OCI-LY3 (cell line): ENCODE data around the gene PABPC1L.

Experiments used
- H2AFZ ChIP-seq: fragments of 200-600, 300-600 bp; shearing (Covaris generic); 2 replicates; pipeline ENCODE4 v1.6.0; 2014; ENCODE audit warnings: antibody characterized with exemption, low read depth, low read length
- H3K27ac ChIP-seq: fragments of 200-600, 300-600 bp; sonication (generic); 2 replicates; pipeline ENCODE4 v1.5.1; 2014; ENCODE audit warnings: mild to moderate bottlenecking, low read length, moderate library complexity, mixed read lengths
- H3K27me3 ChIP-seq: fragments of 200-600, 300-600 bp; sonication (generic); 2 replicates; pipeline ENCODE4 v1.6.1; 2014; ENCODE audit warnings: low read depth, low read length, mixed read lengths
- H3K36me3 ChIP-seq: fragments of 200-600, 300-600 bp; sonication (generic); replicated peaks from 2 replicates; pipeline ENCODE3; 2014; ENCODE audit warnings: low read depth, low read length, mixed read lengths
- H3K4me1 ChIP-seq: fragments of 300-600, 200-600 bp; sonication (generic); 2 replicates; pipeline ENCODE4 v1.6.1; 2014; ENCODE audit warnings: low read length, mixed read lengths
- H3K4me2 ChIP-seq: fragments of 200-600, 300-600 bp; sonication (generic); 2 replicates; pipeline ENCODE4 v1.6.1; 2014; ENCODE audit warnings: low read length, mixed read lengths
- H3K4me3 ChIP-seq: fragments of 300-600, 200-600 bp; sonication (generic); 2 replicates; pipeline ENCODE4 v1.5.1; 2014; ENCODE audit warnings: antibody characterized with exemption, mild to moderate bottlenecking, low read length, moderate library complexity
- H3K79me2 ChIP-seq: fragments of 300-600, 200-600 bp; shearing (Covaris generic); 2 replicates; pipeline ENCODE4 v1.6.1; 2014; ENCODE audit warnings: mild to moderate bottlenecking, low read length, mixed read lengths
- H3K9ac ChIP-seq: fragments of 300-600, 200-600 bp; shearing (Covaris generic); 2 replicates; pipeline ENCODE4 v1.6.0; 2014; ENCODE audit warnings: mild to moderate bottlenecking, low read length, moderate library complexity
- H3K9me3 ChIP-seq: fragments of 200-600, 300-600 bp; shearing (Covaris generic); 2 replicates; pipeline ENCODE4 v1.6.1; 2014; ENCODE audit warnings: low read length, mixed read lengths; ENCODE audit not compliant: insufficient read depth
- H4K20me1 ChIP-seq: fragments of 200-600, 300-600 bp; sonication (generic); 2 replicates; pipeline ENCODE4 v1.6.1; 2016; ENCODE audit warnings: low read length, mixed read lengths; ENCODE audit not compliant: insufficient read depth
- EZH2phosphoT487 ChIP-seq: fragments of 200-600 bp; shearing (Covaris generic); IDR thresholded peaks from 2 replicates; pipeline ENCODE4 v1.6.1; 2018; ENCODE audit warnings: antibody characterized with exemption, mixed run types, low read depth
- TF ChIP-seq, protein P1 (sequence below): fragments of 200-600, 300-600 bp; sonication (generic); IDR thresholded peaks from 2 replicates; pipeline ENCODE4 v1.5.1; 2014; ENCODE audit warnings: antibody characterized with exemption, low read length, low read depth

Gene PABPC1L

DNA sequence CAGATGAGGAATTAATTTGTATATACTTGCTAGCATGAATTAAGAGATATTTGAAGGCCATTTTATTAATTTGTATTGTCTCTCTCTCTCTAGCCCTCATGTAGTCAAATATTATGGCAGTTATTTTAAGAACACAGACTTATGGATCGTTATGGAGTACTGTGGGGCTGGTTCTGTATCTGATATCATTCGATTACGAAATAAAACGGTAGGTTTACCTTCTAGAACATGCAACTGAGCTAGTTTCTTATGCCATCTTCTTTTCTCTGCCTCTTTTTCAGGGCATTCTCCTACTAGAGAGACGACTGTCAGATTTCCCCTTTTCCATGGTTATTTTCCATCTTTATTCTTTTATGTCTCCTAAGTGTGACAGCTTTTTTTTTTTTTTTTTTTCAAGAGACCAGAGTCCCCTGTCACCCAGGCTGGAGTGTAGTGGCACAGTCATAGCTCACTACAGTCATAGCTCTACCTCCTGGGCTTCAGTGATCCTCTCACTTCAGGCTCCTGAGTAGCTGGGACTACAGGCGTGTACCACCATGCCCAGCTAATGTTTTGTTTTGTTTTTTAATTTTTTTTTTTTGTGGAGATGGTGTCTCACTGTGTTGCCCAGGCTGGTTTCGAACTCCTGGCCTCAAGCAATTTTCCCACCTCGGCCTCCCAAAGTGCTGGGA is 72.0 kb downstream of the PABPC1L start:
- Histone ChIP-seq H2AFZ (no peak overlapping the region), H3K9me3 (no peaks in the 10 kb centered on the region), H3K27ac (no peak overlapping the region), H3K4me3 (no peak overlapping the region), H3K79me2 (peaks cover 100% of the 10 kb centered on the region), H3K4me2 (no peak overlapping the region), H4K20me1 (peaks cover 88% of the 10 kb centered on the region), H3K4me1 (peaks cover 34% of the 10 kb centered on the region), H3K9ac (no peak overlapping the region), H3K27me3 (no peaks in the 10 kb centered on the region), H3K36me3 (peaks cover 82% of the 10 kb centered on the region)
- TF ChIP-seq, protein P1, sequence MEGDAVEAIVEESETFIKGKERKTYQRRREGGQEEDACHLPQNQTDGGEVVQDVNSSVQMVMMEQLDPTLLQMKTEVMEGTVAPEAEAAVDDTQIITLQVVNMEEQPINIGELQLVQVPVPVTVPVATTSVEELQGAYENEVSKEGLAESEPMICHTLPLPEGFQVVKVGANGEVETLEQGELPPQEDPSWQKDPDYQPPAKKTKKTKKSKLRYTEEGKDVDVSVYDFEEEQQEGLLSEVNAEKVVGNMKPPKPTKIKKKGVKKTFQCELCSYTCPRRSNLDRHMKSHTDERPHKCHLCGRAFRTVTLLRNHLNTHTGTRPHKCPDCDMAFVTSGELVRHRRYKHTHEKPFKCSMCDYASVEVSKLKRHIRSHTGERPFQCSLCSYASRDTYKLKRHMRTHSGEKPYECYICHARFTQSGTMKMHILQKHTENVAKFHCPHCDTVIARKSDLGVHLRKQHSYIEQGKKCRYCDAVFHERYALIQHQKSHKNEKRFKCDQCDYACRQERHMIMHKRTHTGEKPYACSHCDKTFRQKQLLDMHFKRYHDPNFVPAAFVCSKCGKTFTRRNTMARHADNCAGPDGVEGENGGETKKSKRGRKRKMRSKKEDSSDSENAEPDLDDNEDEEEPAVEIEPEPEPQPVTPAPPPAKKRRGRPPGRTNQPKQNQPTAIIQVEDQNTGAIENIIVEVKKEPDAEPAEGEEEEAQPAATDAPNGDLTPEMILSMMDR: no peak
- TF ChIP-seq EZH2phosphoT487: no peak

DNA sequence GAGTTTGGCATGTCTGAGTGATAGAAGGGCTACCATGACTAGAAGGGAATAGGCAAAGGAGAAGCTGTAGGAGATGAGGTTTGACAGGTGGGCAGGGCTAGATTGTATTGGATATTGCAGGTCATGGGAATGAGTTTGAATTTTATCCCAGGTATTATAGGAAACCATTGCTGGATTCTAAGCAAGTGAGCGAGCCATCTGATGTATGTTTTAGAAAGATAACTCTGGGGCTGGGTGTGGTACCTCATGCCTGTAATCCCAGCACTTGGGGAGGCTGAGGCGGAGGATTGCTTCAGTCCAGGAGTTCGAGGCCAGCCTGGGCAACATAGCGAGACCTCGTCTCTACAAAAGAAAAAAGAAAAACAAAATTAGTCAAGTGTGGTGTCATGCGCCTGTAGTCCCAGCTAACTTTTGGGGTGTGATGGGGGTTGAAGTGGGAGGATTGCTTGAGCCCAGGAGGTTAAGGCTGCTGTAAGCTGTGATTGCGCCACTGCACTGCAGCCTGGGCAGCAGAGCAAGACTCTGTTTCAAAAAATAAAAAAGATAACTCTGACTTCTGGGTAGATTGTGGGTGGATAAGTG is 73.3 kb downstream of the PABPC1L start:
- Histone ChIP-seq H4K20me1 (peaks cover 84% of the 10 kb centered on the region), H3K27ac (no peak overlapping the region), H3K4me2 (no peak overlapping the region), H3K4me1 (peaks cover 21% of the 10 kb centered on the region), H3K79me2 (peaks cover 100% of the 10 kb centered on the region), H3K27me3 (no peaks in the 10 kb centered on the region), H2AFZ (no peak overlapping the region), H3K9ac (no peak overlapping the region), H3K9me3 (no peaks in the 10 kb centered on the region), H3K4me3 (no peak overlapping the region), H3K36me3 (peaks cover 79% of the 10 kb centered on the region)
- no peak for TF ChIP-seq EZH2phosphoT487
- TF ChIP-seq, protein P1: no peak

DNA sequence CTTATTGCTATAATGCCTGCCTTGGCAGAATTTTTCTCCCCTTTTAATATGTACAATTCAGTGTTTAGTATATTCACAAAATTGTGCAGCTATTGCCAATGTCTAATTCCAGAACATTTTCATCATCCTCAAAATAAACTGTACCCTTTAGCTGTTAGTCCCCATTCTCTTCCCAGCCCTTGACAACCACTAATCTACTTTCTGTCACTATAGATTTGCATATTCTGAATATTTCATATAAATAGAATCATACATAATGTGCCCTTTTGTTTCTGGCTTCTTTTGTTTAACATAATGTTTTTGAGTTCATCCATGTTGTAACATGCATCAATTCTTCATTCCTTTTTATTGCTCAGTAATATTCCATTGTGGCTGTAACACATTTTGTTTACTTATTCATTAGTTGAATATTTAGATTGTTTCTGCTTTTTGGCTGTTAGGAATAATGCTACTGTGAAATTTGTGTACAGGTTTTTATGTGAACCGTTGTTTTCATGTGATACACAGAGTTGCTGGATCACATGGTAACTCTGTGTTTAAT is 78.8 kb downstream of the PABPC1L start:
- H3K4me2 ChIP-seq: peak overlapping the region; percentile 63
- peaks cover 100% of the 10 kb centered on the region for H3K79me2 ChIP-seq
- no peaks in the 10 kb centered on the region for H3K27me3 ChIP-seq
- H3K9ac ChIP-seq: no peak overlapping the region
- peaks cover 48% of the 10 kb centered on the region for H3K4me1 ChIP-seq
- no peak overlapping the region for H3K4me3 ChIP-seq
- H4K20me1 ChIP-seq: peaks cover 88% of the 10 kb centered on the region
- H3K27ac ChIP-seq: no peak overlapping the region
- no peak overlapping the region for H2AFZ ChIP-seq
- H3K36me3 ChIP-seq: peaks cover 67% of the 10 kb centered on the region
- TF ChIP-seq, protein P1: no peak
- no peak for TF ChIP-seq EZH2phosphoT487
- no peaks in the 10 kb centered on the region for H3K9me3 ChIP-seq
